HG02870 (cell line): ENCODE results near the gene XCL1.
"Not testable (repeated sequence)": the region's sequence is repeated elsewhere in the genome, so short reads cannot be mapped to it uniquely, and the experiment has no call there.

Experiments used
- ATAC-seq: cut with Tn5 transposase; IDR thresholded peaks from one replicate; pipeline ENCODE4 v1.9.1; 2021; ENCODE audit warnings: mild to moderate bottlenecking, moderate library complexity; ENCODE audit not compliant: unreplicated experiment

Gene XCL1

GRCh38 chr1:168567007-168567406 is 9.4 kb upstream of the XCL1 start:
- ATAC-seq: no peak

GRCh38 chr1:168567568-168567967 is 8.8 kb upstream of the XCL1 start:
- ATAC-seq: no peak

- ATAC-seq: no peak
Measured at GRCh38 chr1:168568346-168568745, 8.1 kb upstream of the XCL1 start.

- no peak for ATAC-seq
Measured at GRCh38 chr1:168570652-168571051, 5.8 kb upstream of the XCL1 start.

- no peak for ATAC-seq
Measured at GRCh38 chr1:168572633-168573032, 3.8 kb upstream of the XCL1 start.

GRCh38 chr1:168574234-168574633 is 2.2 kb upstream of the XCL1 start:
- ATAC-seq: not testable (repeated sequence)

- ATAC-seq: not testable (repeated sequence)
Measured at GRCh38 chr1:168578531-168579185, 2.3 kb downstream of the XCL1 start.

GRCh38 chr1:168580290-168580689 is 3.9 kb downstream of the XCL1 start:
- ATAC-seq: not testable (repeated sequence)

GRCh38 chr1:168580991-168581390 is 4.6 kb downstream of the XCL1 start:
- not testable (repeated sequence) for ATAC-seq

GRCh38 chr1:168581817-168582572 is 5.6 kb downstream of the XCL1 start:
- no peak for ATAC-seq

GRCh38 chr1:168582688-168583336 is 6.4 kb downstream of the XCL1 start:
- no peak for ATAC-seq

- ATAC-seq: no peak
Measured at GRCh38 chr1:168583571-168583970, 7.2 kb downstream of the XCL1 start.

GRCh38 chr1:168585191-168585590 is 8.8 kb downstream of the XCL1 start:
- ATAC-seq: no peak

GRCh38 chr1:168585937-168586336 is 9.5 kb downstream of the XCL1 start:
- no peak for ATAC-seq

- ATAC-seq: no peak
Measured at GRCh38 chr1:168589167-168589566, 12.8 kb downstream of the XCL1 start.

- no peak for ATAC-seq
Measured at GRCh38 chr1:168591066-168591465, 14.7 kb downstream of the XCL1 start.

- ATAC-seq: no peak
Measured at GRCh38 chr1:168591641-168592250, 15.3 kb downstream of the XCL1 start.

- not testable (repeated sequence) for ATAC-seq
Measured at GRCh38 chr1:168595403-168595802, 19.0 kb downstream of the XCL1 start.

GRCh38 chr1:168598125-168598524 is 21.7 kb downstream of the XCL1 start:
- ATAC-seq: no peak

- ATAC-seq: no peak
Measured at GRCh38 chr1:168598892-168599291, 22.5 kb downstream of the XCL1 start.

GRCh38 chr1:168599641-168600040 is 23.2 kb downstream of the XCL1 start:
- ATAC-seq: no peak

- ATAC-seq: no peak
Measured at GRCh38 chr1:168601051-168601450, 24.6 kb downstream of the XCL1 start.
